ENCODE data around the gene LINC00305.

GRCh38 chr18:64148988-64149387 is at the start of gene LINC00305:
- TF ChIP-seq CTCF (IDR thresholded peaks at IDR 0.05) (no peak), POLR2A (IDR thresholded peaks at IDR 0.05) (no peak)

Data from right lobe of liver (tissue), 4 donors.